Effector memory CD4-positive, alpha-beta T cell (primary cell): ENCODE results near the gene AKAP4.

Experiments used
- DNase-seq, 3 donors: peaks; one replicate each; pipeline ENCODE4 v3.0.0-alpha.2; 2020
- H3K27ac ChIP-seq: 2 replicates; pipeline ENCODE4 v1.7.0; 2013; ENCODE audit warnings: mild to moderate bottlenecking, low read length, moderate library complexity; ENCODE audit not compliant: insufficient read depth, poor library complexity, severe bottlenecking
- H3K27me3 ChIP-seq: replicated peaks from 2 replicates; pipeline ENCODE4 v1.7.0; 2013; ENCODE audit warnings: mild to moderate bottlenecking, low read length; ENCODE audit not compliant: insufficient read depth, control insufficient read depth, poor library complexity, severe bottlenecking
- H3K36me3 ChIP-seq: 2 replicates; pipeline ENCODE4 v1.7.0; 2013; ENCODE audit warnings: mild to moderate bottlenecking, low read length, moderate library complexity; ENCODE audit not compliant: control insufficient read depth, insufficient read depth
- H3K4me1 ChIP-seq: 2 replicates; pipeline ENCODE4 v1.7.0; 2013; ENCODE audit warnings: low read length, mild to moderate bottlenecking; ENCODE audit not compliant: control insufficient read depth, insufficient read depth, poor library complexity, severe bottlenecking
- H3K4me3 ChIP-seq: 2 replicates; pipeline ENCODE4 v1.7.0; 2013; ENCODE audit warnings: low read length, low read depth, mild to moderate bottlenecking; ENCODE audit not compliant: insufficient read depth, poor library complexity, severe bottlenecking
- H3K9me3 ChIP-seq: 2 replicates; pipeline ENCODE4 v1.7.0; 2013; ENCODE audit warnings: mild to moderate bottlenecking, low read length, moderate library complexity; ENCODE audit not compliant: control insufficient read depth

Gene AKAP4

GRCh38 chrX:50169717-50170116, 31.1 kb downstream of the AKAP4 start:
- no peak for DNase-seq
- Histone ChIP-seq H3K4me3 (no peak overlapping the region), H3K36me3 (no peaks in the 10 kb centered on the region), H3K4me1 (no peaks in the 10 kb centered on the region), H3K27me3 (no peaks in the 10 kb centered on the region), H3K9me3 (no peaks in the 10 kb centered on the region), H3K27ac (no peak overlapping the region)

GRCh38 chrX:50168241-50168687, 32.5 kb downstream of the AKAP4 start:
- H3K4me3 ChIP-seq: no peak overlapping the region
- no peaks in the 10 kb centered on the region for H3K36me3 ChIP-seq
- H3K4me1 ChIP-seq: no peaks in the 10 kb centered on the region
- no peaks in the 10 kb centered on the region for H3K27me3 ChIP-seq
- H3K9me3 ChIP-seq: no peaks in the 10 kb centered on the region
- H3K27ac ChIP-seq: no peak overlapping the region
- no peak for DNase-seq

- H3K4me3 ChIP-seq: no peak overlapping the region
- no peaks in the 10 kb centered on the region for H3K4me1 ChIP-seq
These were observed 33.4 kb downstream of the AKAP4 start for GRCh38 chrX:50167366-50167765.

GRCh38 chrX:50165727-50166126, 35.1 kb downstream of the AKAP4 start:
- Histone ChIP-seq H3K4me1 (no peaks in the 10 kb centered on the region), H3K4me3 (no peak overlapping the region), H3K36me3 (no peaks in the 10 kb centered on the region), H3K9me3 (no peaks in the 10 kb centered on the region), H3K27me3 (no peaks in the 10 kb centered on the region), H3K27ac (no peak overlapping the region)
- no peak for DNase-seq

More at GRCh38 chrX:50167366-50167765, 33.4 kb downstream of the AKAP4 start:
- Histone ChIP-seq H3K36me3 (no peaks in the 10 kb centered on the region), H3K27ac (no peak overlapping the region), H3K27me3 (no peaks in the 10 kb centered on the region), H3K9me3 (no peaks in the 10 kb centered on the region)
- no peak for DNase-seq

GRCh38 chrX:50161127-50161526, 39.7 kb downstream of the AKAP4 start:
- Histone ChIP-seq H3K36me3 (no peaks in the 10 kb centered on the region), H3K9me3 (no peaks in the 10 kb centered on the region), H3K27ac (no peak overlapping the region), H3K4me1 (no peaks in the 10 kb centered on the region), H3K27me3 (peaks cover 7% of the 10 kb centered on the region), H3K4me3 (no peak overlapping the region)
- DNase-seq: no peak

GRCh38 chrX:50158593-50158992, 42.2 kb downstream of the AKAP4 start:
- no peak overlapping the region for H3K4me3 ChIP-seq
- peaks cover 7% of the 10 kb centered on the region for H3K27me3 ChIP-seq
- H3K4me1 ChIP-seq: no peaks in the 10 kb centered on the region
- no peaks in the 10 kb centered on the region for H3K36me3 ChIP-seq
- no peak overlapping the region for H3K27ac ChIP-seq
- H3K9me3 ChIP-seq: no peaks in the 10 kb centered on the region
- no peak for DNase-seq

GRCh38 chrX:50157545-50158135, 43.2 kb downstream of the AKAP4 start:
- Histone ChIP-seq H3K36me3 (no peaks in the 10 kb centered on the region), H3K27ac (no peak overlapping the region), H3K27me3 (peaks cover 7% of the 10 kb centered on the region), H3K9me3 (no peaks in the 10 kb centered on the region), H3K4me3 (no peak overlapping the region), H3K4me1 (no peaks in the 10 kb centered on the region)
- no peak for DNase-seq

- H3K27me3 ChIP-seq: peaks cover 7% of the 10 kb centered on the region
- no peak for DNase-seq
These were observed 46.4 kb downstream of the AKAP4 start for GRCh38 chrX:50154429-50154828.

GRCh38 chrX:50152456-50152855, 48.4 kb downstream of the AKAP4 start:
- H3K9me3 ChIP-seq: no peaks in the 10 kb centered on the region
- H3K27me3 ChIP-seq: no peaks in the 10 kb centered on the region
- H3K4me1 ChIP-seq: no peaks in the 10 kb centered on the region
- H3K27ac ChIP-seq: no peak overlapping the region
- H3K36me3 ChIP-seq: no peaks in the 10 kb centered on the region
- H3K4me3 ChIP-seq: no peak overlapping the region
- DNase-seq: no peak

More at GRCh38 chrX:50154429-50154828, 46.4 kb downstream of the AKAP4 start:
- Histone ChIP-seq H3K36me3 (no peaks in the 10 kb centered on the region), H3K9me3 (no peaks in the 10 kb centered on the region), H3K4me1 (no peaks in the 10 kb centered on the region), H3K4me3 (no peak overlapping the region), H3K27ac (no peak overlapping the region)

GRCh38 chrX:50147972-50148371, 52.8 kb downstream of the AKAP4 start:
- H3K36me3 ChIP-seq: no peaks in the 10 kb centered on the region
- no peak overlapping the region for H3K27ac ChIP-seq
- no peaks in the 10 kb centered on the region for H3K27me3 ChIP-seq
- H3K4me1 ChIP-seq: no peaks in the 10 kb centered on the region
- H3K9me3 ChIP-seq: no peaks in the 10 kb centered on the region
- DNase-seq: no peak
- H3K4me3 ChIP-seq: no peak overlapping the region
